Fibroblast of skin of back (primary cell): ENCODE results near the gene LRRC8D.
A peak's percentile ranks its signal among the peaks of the same experiment; 100 is the strongest.

Source experiments
- DNase-seq: peaks from one replicate; pipeline ENCODE4 v3.0.0-alpha.2; 2013

Gene LRRC8D

DNA sequence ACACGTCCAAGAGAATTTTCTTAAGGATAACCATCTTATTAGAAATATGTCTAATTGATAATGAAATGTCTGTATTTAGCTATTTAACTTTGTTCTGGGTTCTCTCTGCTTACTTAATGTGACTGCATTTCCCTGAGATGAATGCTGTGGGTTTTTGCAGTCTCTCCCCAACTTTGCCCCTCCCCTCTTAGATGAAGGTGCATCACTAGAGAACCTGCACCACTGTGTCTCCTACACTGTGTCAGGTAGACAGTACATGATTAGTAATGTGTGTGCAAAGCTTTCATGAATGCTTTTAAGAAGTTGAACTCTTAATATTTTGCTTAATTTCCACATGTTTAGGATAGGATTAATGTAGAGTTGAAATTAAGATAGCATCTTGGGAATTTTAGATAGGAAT is 51.7 kb downstream of the LRRC8D start:
- DNase-seq: no peak

DNA sequence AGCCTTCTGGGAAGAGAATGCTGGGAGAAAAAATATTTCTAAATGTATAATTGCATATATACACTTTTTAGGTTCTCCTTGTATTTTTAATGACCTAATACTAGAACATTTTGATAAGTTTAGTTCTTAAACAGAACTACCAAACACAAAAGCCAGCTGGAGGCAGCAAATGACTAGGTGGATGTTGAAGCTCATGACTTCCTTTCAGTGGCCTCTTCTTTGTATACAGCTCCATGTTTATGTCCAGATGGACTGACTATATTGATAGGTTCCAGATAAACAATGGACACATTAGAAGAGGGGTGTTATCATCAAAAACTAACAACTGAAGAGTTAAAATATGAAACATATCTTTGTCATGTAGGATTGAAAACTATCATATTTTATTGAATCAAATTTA is 52.5 kb downstream of the LRRC8D start:
- no peak for DNase-seq

DNA sequence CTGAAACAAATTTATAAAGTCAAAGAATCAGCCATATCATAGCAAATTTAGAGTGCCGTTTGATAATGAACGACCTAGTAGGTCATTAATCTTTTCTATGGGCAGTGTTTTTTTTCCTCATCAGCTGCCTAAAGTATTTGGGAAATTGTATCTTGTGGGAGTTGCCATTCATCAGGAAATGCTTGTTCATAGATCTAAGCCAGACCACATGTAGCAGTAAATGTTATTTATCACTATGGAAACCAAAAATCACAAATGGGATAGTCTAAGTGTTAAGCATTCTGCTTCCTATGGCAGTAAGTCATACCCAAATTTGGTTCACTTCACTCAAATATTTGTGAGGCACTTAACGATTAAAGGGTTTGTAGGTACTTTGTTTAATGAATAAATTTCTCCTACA is 52.9 kb downstream of the LRRC8D start:
- DNase-seq: peak; percentile 69

DNA sequence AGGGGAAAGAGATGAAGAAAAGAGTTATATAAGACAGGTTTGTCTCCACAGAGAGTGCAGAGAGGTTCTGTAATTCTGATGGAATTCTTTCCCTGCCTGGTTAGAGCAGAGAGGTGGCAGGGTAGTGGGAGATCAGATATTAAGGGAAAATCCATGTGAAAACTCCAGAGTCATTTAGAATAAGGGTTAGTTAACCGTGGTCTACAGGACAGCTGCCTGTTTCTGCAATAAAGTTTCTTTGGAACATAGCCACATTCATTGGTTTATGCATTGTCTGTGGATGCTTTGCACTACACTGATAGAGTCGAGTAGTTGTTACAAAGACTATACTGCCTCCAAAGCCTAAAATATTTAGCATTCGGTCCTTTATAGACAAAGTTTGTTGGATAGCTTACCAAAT is 55.6 kb downstream of the LRRC8D start:
- DNase-seq: no peak

DNA sequence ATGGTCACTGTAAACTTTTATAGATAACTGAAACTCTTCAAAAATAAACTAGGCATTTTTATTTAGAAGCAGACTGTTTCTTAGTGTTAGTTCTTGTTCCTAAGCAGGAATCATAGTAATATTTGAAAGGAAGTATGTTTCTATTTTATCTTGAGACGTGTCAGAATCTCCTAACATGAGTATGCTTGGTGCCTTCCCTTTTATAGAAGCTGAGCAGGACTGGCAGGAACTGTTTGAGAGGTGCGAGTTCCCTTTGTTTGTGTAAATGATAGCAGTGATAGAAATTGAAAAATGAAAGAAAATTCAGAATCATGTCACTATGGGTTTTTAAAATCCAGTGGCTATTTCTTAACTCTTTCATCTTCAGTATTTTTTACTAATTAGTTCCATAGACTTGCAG is 56.9 kb downstream of the LRRC8D start:
- no peak for DNase-seq

DNA sequence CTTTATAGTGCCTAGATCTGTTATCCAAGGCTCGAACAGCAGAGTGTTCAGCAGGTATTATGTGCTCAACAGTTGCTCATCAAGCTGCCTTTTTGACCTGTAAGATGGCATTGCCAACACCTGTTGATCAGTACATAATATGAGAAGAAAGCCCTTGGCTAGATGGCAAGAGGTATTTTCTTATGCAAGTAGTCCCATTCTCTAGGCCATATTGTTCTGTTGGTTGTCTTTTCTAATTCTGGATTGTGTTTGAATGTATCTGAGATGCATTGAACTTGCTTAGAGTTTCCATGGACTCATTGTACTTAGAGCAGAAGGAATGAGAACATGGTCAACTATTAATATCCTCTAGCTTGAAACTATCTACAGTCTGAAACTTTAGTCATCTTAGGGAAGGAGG is 57.4 kb downstream of the LRRC8D start:
- DNase-seq: no peak

DNA sequence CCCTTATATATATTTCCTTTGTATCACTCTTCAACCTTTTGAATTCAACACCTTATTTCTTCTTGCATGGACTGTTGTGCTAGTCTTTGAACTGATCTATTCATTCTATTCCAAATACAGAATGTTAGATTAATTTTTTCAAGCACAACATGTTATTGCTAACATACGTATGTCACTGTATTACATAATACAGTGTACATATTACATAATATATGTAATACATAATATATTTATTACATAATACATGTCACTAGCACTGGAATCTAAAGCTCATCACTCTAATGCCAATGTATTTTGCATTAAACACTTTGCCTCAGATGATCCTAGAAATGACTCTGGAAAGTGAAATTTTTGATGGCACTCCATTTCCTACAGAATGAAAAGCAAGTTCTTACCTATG is 59.8 kb downstream of the LRRC8D start:
- DNase-seq: no peak

DNA sequence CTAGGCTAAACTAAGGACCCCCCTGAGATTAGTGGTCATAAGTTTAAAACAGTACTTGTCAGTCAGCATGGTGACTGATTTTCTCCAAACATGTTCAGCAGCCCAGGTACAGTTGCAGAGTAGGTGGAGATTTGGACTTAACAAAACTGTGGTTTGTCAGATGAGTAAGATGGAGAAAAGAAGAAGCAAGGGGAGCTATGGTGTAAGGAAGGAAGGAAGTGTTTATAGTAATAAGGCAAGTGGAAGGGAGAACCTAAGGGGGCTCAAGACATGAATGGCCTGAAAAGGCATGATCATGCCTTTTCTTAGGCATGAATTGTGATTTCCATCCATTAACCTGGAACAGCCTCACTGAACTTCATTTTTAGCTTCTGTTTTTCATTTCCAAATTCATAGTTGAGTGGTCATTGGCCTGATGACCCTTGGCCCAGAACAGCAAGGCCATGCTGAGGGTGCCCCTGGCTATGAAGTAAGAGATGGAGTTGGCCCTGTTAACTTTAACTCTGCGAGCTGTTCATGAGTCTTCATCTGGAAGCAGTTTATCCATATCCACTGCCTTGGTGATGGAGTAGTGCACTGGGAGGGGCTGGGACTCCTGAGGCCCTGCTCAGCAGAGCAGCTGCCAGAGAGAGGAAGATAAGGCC is 60.7 kb downstream of the LRRC8D start:
- no peak for DNase-seq

DNA sequence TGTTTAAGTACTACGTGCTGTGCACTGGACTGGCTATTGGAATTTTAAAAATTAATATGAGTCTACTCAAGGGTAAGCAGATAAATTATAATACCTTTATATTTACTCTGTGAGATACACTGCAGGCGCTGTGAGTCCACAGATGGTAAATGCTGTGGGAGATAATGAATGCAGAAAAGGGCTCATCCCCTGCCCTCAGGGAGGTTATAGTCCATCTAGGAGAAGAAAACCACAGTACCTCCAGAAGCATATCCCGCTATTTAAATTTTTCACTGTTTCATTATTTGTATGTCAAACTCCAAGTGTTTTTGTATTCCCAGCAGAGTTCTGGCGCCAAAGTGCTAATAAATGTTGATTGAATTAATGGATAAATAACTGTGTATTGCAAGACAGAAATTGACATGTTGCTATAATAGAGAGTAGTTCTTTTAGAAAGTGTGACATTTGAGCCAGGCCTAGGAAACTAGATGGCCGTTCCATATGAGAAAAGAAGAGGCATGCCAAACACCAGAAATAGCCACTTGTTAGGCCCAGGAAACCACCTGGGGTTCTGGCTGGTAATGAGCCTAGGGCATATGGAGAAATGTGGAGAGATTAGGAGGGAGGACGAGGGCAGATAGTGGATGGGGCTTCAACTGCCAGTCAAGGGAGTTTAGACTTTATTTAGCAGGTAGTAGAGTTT is 61.7 kb downstream of the LRRC8D start:
- no peak for DNase-seq

DNA sequence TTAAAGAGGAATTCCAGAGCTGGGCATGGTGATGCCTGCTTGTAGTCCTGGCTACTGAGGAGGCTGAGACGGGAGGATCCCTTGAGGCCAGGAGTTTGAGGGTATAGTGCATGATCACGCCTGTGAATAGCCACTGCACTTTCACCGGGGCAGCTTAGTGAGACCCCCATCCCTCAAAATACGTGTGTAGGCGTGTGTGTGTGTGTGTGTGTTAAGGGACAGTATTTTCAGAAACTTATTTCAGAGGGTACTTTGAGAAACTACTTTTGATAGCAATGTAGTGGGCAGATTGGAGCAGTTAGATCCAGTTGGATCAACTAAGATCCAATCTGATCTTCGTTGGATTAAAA is 62.2 kb downstream of the LRRC8D start:
- DNase-seq: no peak

DNA sequence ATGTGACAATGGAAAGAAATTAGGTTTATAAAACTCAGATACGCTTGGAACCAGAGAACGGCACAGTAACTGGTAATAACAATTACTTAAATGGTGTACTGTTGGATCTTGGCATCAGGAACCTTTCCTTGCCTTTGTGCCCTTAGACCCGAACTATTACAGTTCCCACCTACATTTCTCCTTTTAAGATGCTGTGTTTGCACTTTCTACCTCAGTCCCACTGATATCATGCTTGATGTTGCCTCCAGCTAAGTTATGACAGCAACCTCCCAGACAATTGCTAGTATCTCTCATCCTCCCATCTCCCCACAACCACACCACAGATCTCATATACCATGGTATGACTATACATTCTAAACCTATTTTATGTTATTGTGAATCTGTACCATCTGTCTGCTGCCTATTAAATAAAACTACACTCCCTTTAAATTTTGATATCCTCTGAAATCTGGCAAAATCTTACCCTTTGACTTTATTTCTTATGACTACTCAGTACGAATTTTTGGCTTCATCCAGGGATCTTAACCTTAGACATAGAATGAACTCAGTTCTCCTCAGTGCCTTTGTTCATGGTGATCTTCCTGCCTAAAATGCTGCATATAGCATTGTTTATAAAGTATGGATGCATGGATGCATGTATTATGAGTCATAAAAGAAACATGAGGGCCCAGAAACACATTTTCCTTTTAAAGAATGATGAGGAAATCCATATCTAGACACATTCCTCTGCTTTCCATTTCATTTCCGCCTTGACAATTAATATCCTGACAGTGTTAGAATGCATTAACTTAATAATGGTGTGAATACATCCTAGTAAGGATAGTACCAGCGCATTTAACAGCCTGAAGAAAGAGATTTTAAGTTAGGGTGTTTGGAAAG is 64.1 kb downstream of the LRRC8D start:
- peak; percentile 80 for DNase-seq

DNA sequence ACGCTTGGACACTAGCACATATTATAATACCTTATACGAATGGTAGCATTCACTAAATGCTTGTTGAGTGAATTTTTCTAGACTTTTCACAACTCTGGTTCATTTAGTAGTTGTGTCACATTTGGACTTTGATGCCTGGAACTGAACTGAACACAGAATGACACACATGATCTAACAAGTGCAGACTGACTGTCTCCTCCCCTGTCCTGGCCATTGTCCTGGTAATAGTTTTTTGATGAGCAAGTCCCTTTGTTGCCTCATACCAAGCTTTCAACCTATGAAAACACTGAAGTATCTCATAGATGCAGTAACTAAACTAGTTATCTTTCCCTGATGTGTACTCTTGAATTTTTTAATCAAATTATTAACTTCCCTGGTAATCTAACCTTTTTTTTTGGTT is 66.4 kb downstream of the LRRC8D start:
- DNase-seq: no peak

DNA sequence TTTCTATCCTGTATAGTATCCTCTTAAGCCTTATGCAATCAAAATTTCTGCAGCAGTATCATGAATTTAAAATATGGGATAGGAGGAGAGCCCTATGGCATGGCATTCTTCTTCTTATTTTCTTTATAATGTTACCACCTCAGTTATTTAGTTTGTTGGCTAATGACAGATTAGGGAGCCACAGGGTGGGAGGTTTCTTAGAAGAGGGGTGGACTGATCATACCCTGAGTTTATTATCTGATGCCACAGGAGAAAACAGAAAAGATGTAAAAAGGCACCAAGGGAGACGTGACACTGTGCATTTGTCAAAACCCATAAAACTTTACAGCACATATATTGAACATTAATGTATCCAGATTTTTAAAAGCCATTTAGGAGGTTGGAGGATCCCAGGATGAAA is 66.9 kb downstream of the LRRC8D start:
- no peak for DNase-seq

DNA sequence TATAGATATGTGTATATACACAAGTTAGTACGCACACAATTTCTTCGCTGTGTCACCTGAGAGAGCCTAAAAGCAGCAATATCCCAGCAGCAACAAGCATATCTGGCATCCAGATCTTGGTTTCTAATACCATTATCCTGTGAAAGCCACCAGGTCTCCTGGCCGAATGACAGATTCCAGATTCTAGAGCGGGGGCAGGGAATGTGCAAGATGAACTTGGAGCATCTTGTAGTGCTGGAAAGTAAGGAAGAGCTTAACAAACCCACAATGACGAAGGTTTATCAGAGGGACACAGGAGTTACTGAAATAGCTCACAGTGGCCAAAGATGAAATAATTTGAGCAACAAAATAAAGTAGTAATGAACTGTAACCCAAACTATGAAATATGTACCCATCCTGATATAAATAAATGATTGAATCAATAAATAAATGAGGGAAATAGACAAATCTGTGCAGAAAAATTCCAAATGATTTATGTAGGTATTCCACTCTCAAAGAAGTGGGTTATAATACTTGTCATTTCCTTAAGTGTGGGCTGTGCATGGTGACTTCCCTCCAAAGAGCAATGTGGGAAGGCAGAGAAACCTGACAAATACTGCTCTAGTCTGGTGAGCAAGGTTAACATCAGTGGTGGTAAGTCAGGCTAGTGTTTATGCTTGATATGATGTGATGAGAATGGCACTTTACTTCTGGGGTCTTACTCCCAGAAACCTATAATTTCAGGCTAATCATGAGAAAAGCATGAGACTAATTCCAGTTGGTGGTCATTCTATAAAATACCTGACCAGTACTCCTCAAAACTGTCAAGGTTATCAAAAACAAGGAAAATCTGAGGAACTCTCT is 67.9 kb downstream of the LRRC8D start:
- no peak for DNase-seq

DNA sequence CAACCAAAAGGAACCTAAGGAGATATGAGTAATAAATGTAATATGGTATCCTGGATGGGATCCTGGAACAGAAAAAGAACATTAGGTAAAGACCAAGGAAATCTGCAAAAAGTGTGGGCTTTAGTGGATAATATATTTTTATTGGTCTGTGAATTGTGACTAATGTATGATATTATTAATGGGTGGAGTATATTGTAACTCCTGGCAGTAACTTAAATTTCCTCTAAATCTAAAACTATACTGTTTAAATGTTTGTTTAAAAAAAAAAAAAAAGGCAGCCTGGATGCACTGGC is 68.4 kb downstream of the LRRC8D start:
- DNase-seq: no peak

DNA sequence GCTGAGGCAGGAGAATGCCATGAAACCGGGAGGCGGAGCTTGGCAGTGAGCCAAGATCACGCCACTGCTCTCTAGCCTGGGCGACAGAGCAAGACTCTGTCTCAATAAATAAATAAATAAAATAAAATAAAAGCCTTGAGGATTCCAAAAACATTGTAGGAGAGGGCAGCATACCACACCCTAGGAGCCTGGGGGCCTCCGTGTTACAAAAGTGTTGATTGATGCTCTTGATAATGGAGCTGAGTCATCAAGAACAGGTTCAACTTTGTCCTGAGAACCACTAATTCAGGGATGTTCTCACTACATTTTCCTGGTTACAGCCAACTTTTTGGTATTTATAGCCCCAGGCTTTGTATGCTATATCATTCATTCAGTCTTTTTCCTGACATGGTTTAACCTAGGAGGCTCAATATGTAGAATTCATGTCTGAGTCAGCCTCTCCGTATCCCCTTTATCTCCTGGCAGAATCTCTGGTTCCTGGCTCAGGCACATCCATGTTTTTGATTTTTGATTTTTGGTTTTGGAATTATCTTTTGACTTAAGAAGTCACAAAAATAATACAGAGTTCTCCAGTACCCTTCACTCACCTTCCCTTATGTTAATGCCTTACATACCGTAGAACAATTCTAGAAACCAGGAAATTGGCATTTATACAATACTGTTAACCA is 69.4 kb downstream of the LRRC8D start:
- no peak for DNase-seq

DNA sequence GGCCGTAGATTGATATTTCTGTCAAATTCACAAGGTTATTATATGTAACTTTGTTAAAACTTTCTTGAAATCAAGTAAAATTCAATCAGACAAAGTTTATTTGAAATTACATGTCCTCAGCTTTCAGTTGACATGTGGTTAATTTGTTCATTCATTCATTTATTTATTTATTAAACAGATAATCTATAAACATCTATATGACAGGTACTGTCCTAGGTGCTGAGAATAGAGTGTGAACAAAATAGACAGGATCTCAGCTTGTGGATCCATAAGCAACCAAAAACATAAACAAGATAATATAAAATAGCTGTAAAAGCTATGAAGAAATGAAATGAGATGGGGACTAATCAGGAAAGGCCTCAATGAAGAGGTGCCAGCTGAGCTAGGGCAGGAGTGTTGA is 72.0 kb downstream of the LRRC8D start:
- no peak for DNase-seq

DNA sequence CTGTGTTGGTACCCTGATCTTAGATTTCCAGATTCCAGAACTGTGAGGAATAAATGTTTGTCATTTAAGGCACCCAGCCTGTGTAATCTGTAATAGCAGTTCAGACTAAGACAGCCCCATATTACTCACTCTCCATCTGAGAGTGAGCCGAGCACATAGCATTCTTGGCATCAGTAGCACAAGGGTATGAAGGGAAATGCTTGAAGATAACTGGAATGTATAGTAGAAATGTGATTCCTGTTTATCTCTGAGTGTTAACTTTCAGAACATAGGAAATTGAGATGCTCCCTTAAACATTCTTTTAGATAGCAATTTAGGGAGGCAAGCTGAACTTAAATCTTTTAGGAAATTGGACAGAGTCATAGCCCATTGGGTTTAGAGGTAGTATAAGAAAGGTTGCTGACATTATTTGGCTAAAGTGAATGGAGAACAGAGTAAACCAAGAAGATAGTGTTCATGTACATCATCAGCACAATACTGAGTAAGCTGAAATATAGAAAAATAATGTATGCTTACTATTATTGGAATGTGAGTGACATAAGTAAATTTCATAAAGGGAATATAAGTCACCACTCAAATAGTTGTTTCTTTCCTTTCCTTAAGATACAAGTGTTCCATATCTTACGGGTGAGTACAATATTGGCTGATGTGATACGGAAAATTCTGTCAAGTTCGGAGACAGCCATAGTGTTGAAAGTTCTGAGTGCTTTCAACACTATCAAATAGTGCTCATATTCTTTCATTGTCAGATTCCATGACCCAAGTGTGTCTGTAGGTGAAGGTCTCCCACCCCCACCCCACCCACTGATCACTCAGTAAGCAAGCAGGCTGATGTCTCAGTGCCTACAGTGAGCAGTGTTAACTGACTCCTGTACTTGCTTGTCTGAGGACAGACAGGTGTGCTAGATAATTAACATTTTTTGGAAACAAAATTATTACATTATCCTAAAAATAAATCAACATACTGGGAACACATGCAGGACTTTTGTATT is 73.7 kb downstream of the LRRC8D start:
- DNase-seq: peak; percentile 97

DNA sequence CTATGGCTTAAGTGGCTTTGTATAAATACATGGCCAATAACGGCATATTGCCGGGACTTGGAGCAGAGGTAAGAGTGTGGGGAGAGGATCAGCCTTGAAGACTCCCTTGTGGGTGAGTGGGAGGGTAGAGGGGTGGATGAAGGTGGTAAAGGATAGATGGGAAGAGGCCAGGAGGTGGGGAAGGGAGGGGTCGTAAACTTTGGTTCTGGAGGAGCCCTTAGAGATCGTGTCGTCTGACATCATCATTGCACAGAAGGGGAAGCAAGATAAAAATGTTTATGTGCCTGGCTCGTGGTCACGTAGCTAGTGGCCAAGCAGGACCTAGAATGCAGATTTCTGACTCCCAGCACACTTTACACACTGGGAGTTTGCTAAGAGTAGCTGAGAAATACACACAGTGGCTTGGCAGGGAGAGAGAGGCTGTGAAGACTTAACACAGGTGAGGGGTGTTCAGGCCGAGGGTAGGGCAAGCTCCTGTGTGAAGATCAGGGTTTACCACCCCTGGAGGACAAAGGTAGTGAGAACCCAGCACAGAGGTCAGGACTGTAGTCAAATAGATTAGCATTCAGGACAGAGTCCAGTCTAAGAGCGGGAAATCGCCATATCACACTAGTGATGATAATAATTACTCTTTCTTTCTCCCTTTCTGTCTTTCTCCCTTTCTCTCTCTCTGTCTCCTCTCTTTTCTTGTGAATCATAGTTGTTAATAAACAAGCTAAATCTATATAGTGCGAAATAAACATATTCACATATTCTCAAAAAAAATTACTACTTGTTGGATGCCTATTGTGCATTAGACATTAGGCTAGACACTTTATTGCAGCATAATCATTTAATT is 75.5 kb downstream of the LRRC8D start:
- DNase-seq: no peak
